GM21576 (cell line): ENCODE measurements around the gene TMTC3.
"Not testable (repeated sequence)": the region's sequence is repeated elsewhere in the genome, so short reads cannot be mapped to it uniquely, and the experiment has no call there.

Experiments
- ATAC-seq: cut with Tn5 transposase; IDR thresholded peaks from one replicate; pipeline ENCODE4 v1.9.1; 2021; ENCODE audit warnings: mild to moderate bottlenecking, moderate library complexity; ENCODE audit not compliant: unreplicated experiment

The TMTC3 gene

DNA sequence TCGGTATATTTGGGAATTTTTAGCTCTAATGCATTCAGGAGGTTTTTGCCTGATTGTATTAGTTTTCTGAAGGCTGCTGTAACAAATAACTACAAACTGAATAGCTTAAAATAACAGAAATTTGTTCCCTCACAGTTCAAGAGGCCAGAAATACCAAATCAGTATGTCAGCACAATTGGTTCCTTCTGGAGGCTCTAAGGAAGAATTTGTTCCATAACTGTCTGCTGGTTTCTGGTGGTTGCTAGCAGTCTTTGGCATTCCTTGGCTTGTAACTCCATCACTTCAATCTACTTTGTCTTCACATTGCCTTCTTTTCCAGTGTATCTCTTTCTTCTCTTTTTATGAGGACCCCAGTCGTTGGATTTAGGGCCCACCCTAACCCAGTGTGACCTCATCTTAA is 21.3 kb downstream of the TMTC3 start:
- no peak for ATAC-seq

DNA sequence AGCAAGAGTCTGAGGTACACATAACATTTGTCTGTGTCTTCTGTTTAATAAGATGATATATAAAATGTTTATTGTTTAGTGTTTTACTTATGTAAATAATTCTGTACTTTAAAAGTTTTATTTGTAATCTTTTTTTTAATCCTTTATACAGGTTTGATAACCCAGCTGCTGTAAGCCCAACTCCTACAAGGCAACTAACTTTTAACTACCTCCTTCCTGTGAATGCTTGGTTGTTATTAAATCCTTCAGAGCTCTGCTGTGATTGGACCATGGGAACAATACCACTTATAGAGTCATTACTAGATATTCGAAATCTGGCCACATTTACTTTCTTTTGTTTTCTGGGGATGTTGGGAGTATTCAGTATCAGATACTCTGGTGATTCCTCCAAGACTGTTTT is 24.1 kb downstream of the TMTC3 start:
- ATAC-seq = no peak

DNA sequence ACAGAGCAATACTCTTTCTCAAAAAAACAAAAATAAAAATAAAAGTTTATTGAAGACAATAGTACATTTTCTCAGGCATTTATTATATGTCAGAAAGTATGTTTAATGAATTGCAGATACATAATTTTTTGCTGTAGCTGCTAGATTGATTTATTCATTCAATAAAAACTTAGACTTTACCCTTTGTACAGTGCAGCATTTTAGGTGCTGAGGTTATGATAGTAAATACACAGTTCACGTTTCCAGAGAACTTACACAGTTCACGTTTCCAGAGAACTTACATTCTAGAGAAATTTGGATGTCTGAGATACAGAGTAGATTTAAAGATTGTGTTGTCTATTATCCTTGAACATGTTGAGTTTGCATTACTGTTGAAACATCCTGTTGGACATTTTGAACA is 25.3 kb downstream of the TMTC3 start:
- ATAC-seq = no peak

DNA sequence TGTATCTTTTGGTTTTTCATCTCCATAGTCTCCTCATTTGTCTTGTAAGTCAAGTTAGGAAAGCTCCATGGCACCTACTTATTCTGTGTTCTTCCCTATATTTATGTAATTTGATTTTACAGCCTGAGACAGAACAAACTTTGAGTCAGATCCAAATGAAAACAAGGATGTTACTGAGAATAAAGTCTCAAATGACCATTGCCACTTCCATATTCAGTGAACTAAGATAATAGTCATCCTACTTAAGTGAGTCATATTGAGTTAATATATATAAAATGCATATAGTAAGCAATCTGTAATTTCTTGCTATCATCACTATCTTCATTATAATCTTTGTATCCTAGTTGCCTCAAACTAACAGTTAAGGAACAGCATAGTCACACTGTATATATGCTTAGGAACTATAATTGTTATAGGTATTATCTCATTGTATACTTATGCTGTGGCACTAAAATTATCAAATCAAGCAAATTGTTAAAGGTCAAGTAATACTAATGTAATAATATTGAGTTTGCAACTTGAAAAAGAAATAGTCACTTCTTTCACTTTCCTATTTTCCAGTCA is 30.8 kb downstream of the TMTC3 start:
- ATAC-seq = no peak

GRCh38 chr12:88175544-88175943 is 33.4 kb downstream of the TMTC3 start:
- no peak for ATAC-seq

- ATAC-seq = no peak
Measured at GRCh38 chr12:88179436-88180014, 37.4 kb downstream of the TMTC3 start.

- ATAC-seq = no peak
Measured at GRCh38 chr12:88181881-88182280, 39.8 kb downstream of the TMTC3 start.

- ATAC-seq = no peak
Measured at GRCh38 chr12:88182416-88182815, 40.3 kb downstream of the TMTC3 start.

DNA sequence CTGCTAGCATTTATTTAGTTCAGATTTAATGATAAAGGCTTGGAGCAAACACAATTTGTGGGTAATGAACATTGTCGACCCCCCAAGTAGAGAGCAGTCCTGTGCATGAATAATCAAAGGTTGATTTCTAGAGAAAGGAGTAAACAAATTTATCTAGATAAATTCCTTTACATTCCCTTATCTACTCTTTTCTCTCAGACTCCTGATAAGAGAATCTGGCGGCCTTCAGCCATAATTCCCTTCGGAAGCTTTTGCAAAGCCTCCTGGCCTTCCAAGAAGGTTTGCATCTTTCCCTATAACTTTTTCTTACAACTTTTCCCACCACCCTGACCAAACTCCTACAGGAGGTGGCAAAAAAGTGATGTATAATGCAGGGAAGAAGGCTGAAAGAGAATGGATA is 42.1 kb downstream of the TMTC3 start:
- ATAC-seq = no peak

GRCh38 chr12:88185279-88185678 is 43.2 kb downstream of the TMTC3 start:
- ATAC-seq = no peak

- ATAC-seq = peak; percentile 64
Measured at GRCh38 chr12:88185988-88186387, 43.9 kb downstream of the TMTC3 start.

DNA sequence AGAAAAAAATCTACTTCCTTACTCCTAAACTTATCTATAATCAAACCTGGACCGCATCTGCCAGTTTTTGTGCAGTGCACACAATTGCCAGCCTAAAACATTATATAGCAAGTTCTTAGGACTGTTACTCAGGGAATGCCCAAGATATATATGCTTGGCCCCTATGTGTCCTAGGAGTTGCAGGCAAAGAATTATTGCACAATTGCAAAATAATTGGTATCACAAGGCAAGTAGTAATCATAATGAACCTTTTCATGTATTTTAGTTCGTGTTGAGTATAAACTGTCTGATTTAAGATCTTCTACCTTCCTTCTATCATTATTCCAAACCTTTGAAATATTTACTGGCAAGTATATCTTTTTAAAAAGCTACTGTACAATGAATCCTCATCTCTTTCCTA is 45.5 kb downstream of the TMTC3 start:
- ATAC-seq = no peak

- ATAC-seq = no peak
Measured at GRCh38 chr12:88188180-88188579, 46.1 kb downstream of the TMTC3 start.

- no peak for ATAC-seq
Measured at GRCh38 chr12:88192426-88192825, 50.3 kb downstream of the TMTC3 start.

DNA sequence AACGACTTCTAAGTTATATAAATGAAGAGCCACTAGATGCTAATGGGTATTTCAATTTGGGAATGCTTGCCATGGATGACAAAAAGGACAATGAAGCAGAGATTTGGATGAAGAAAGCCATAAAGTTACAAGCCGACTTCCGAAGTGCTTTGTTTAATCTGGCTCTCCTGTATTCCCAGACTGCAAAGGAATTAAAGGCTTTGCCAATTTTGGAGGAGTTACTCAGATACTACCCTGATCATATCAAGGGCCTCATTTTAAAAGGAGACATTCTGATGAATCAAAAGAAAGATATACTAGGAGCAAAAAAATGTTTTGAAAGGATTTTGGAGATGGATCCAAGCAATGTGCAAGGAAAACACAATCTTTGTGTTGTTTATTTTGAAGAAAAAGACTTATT is 52.8 kb downstream of the TMTC3 start:
- no peak for ATAC-seq

DNA sequence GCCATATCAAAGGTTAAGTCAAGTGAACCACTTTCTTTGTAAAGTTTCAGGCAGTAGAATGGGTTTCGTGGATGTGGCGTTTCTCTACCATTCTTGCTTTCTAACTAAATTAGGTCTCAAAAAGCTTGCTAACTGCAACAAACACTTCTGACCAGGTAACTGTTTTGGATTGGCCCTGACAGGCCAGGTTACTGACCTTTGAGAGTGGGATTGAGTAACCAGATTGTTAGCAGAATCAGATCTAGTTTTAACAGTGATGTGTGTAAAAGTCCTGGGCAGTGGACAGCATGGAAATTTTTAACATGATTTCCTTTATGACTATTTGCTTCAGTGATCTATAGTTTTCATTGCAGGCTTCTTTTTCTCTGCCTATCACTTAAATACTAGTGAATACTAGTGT is 57.9 kb downstream of the TMTC3 start:
- ATAC-seq = no peak

GRCh38 chr12:88202500-88202899 is 60.4 kb downstream of the TMTC3 start:
- ATAC-seq = no peak

- no peak for ATAC-seq
Measured at GRCh38 chr12:88206601-88207000, 64.5 kb downstream of the TMTC3 start.

GRCh38 chr12:88207921-88208620 is 66.0 kb downstream of the TMTC3 start:
- no peak for ATAC-seq

GRCh38 chr12:88208661-88209060 is 66.6 kb downstream of the TMTC3 start:
- ATAC-seq = no peak

GRCh38 chr12:88210311-88210710 is 68.2 kb downstream of the TMTC3 start:
- not testable (repeated sequence) for ATAC-seq

DNA sequence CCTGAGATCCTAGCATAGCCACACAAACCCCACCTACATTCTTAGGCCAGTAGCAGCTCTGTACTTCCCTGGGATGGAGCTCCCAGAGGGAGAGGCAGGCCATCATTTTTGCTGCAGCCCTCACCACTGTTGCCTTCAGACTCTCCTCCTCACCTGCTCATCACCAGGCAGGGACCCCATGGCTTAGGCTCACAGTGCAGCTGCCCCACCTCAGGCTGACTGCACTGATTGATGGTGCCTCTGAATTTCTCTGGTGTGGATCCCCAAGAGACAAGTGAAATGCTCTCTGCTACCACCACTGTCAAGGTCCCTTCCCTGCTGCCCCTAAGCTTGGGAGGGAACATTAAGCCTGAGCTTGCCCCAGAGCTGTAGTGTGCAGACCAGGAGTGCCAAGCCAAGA is 76.2 kb downstream of the TMTC3 start:
- no peak for ATAC-seq

DNA sequence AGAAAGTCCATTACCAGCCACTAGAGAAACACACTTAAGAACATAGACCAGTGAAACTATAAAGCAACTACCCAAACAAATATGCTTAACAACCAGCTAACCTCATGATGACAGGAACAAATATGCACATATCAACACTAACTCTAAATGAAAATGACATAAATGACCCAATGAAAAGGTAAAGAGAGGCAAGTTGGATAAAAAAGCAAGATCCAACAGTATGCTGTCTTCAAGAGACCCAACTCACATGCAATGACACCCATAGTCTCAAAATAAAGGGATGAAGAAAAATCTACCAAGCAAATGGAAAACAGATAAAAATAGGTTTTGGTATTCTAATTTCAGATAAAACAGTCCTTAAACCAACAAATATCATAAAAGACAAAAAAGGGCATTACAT is 77.8 kb downstream of the TMTC3 start:
- no peak for ATAC-seq
